C4-2B (cell line): Measurements from ENCODE around the gene TPM3.

Experiments
- CTCF ChIP-seq: fragments of 450-650 bp; conservative IDR thresholded peaks from 2 replicates; pipeline ENCODE4 v1.5.1; 2017; ENCODE audit warnings: mild to moderate bottlenecking
- ZFX ChIP-seq: fragments of 450-650 bp; IDR thresholded peaks from 2 replicates; pipeline ENCODE4 v1.6.1; 2017

GRCh38 chr1:154219541-154219940, 27.6 kb upstream of the TPM3 start:
- TF ChIP-seq CTCF (no peak), ZFX (no peak)
